Osteocyte (in vitro differentiated cells): ENCODE results near the gene EGFL8. TPM values are rescaled to one million over a fixed set of nuclear protein-coding genes. Genes with fewer than 3 reads are reported as not detected.

ENCODE experiments used
- DNase-seq: peaks from one replicate; pipeline ENCODE4 v3.0.0; 2021; ENCODE audit warnings: mixed read lengths; ENCODE audit not compliant: unreplicated experiment; ENCODE audit errors: extremely low spot score
- H3K27ac Mint-ChIP-seq: one replicate; pipeline ENCODE4 v1.8.0; 2021; ENCODE audit warnings: mild to moderate bottlenecking, mixed read lengths; ENCODE audit not compliant: unreplicated experiment
- H3K27me3 Mint-ChIP-seq: one replicate; pipeline ENCODE4 v1.8.0; 2021; ENCODE audit warnings: mixed read lengths; ENCODE audit not compliant: unreplicated experiment
- H3K36me3 Mint-ChIP-seq: one replicate; pipeline ENCODE4 v1.8.0; 2021; ENCODE audit warnings: mixed read lengths; ENCODE audit not compliant: unreplicated experiment
- H3K4me1 Mint-ChIP-seq: one replicate; pipeline ENCODE4 v1.8.0; 2021; ENCODE audit warnings: mixed read lengths; ENCODE audit not compliant: unreplicated experiment
- H3K4me3 Mint-ChIP-seq: one replicate; pipeline ENCODE4 v1.8.0; 2021; ENCODE audit warnings: mild to moderate bottlenecking, moderate library complexity, mixed read lengths; ENCODE audit not compliant: unreplicated experiment
- H3K9me3 Mint-ChIP-seq: one replicate; pipeline ENCODE4 v1.8.0; 2021; ENCODE audit warnings: mixed read lengths; ENCODE audit not compliant: unreplicated experiment
- microRNA-seq: library from miRNA; unstranded; fragments of <30 nt; microRNA quantifications from one replicate; pipeline ENCODE4 v1.1.0, GENCODE V29; 2020; ENCODE audit not compliant: unreplicated experiment
- total RNA-seq: library from RNA; stranded (reverse); gene quantifications from 2 replicates; pipeline ENCODE4 v1.2.1, GENCODE V29; 2021
- TF ChIP-seq, protein P1 (sequence below): fragments of 200-600 bp; sonication (generic); IDR thresholded peaks from 2 replicates; pipeline ENCODE4 v1.5.0; 2021; ENCODE audit warnings: antibody characterized with exemption, mild to moderate bottlenecking, moderate library complexity

Gene EGFL8
- total RNA-seq, 1 donor from 2014 or later = 22.8 TPM

DNA sequence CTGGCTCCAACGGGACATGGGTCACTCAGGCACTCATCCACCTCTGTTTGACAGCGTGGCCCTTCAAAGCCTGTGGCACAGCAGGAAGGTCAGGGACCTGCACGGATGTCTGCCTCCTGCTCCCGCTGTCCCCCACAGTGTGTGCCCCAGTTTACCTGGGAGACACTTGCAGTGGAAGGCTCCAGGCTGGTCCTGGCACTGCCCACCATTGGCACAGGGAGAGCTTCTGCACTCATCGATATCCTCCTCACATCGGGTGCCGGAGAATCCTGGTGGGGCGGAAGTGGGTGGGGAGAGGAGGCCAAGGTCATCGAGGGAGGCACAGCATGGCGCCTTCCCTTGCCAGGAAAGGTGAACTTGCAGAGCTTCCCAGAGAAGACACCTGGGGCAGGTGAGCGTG is 52.6 kb downstream of the EGFL8 start:
- no peaks in the 10 kb centered on the region for H3K9me3 Mint-ChIP-seq
- no peaks in the 10 kb centered on the region for H3K36me3 Mint-ChIP-seq
- no peak overlapping the region for H3K4me3 Mint-ChIP-seq
- H3K27me3 Mint-ChIP-seq = peaks cover 28% of the 10 kb centered on the region
- DNase-seq = no peak
- no peaks in the 10 kb centered on the region for H3K4me1 Mint-ChIP-seq
- TF ChIP-seq, protein P1, sequence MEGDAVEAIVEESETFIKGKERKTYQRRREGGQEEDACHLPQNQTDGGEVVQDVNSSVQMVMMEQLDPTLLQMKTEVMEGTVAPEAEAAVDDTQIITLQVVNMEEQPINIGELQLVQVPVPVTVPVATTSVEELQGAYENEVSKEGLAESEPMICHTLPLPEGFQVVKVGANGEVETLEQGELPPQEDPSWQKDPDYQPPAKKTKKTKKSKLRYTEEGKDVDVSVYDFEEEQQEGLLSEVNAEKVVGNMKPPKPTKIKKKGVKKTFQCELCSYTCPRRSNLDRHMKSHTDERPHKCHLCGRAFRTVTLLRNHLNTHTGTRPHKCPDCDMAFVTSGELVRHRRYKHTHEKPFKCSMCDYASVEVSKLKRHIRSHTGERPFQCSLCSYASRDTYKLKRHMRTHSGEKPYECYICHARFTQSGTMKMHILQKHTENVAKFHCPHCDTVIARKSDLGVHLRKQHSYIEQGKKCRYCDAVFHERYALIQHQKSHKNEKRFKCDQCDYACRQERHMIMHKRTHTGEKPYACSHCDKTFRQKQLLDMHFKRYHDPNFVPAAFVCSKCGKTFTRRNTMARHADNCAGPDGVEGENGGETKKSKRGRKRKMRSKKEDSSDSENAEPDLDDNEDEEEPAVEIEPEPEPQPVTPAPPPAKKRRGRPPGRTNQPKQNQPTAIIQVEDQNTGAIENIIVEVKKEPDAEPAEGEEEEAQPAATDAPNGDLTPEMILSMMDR = no peak
- no peak overlapping the region for H3K27ac Mint-ChIP-seq

Small RNAs within 50 kb of the gene (microRNA-seq; reads per million reads assigned to microRNA genes)
- 2.2 reads per million for gene MIR6721
- gene MIR6833 = not detected

Other genes with a start within 250 kb of the EGFL8 start
- gene C2, start 236.9 kb upstream of the EGFL8 start, total RNA-seq = 2.3 and 2.4 TPM in 2 replicates
- 4.2 and 6.9 TPM in 2 replicates for gene CFB, start 218.5 kb upstream of the EGFL8 start, total RNA-seq
- gene NELFE, start 205.6 kb upstream of the EGFL8 start, total RNA-seq = 59.3 and 66.8 TPM in 2 replicates
- gene SKIC2, start 205.4 kb upstream of the EGFL8 start, total RNA-seq = 69.3 and 84.3 TPM in 2 replicates
- 28.6 and 30.8 TPM in 2 replicates for gene DXO, start 192.5 kb upstream of the EGFL8 start, total RNA-seq
- gene C4A, start 182.5 kb upstream of the EGFL8 start, total RNA-seq = 13.5 and 15.2 TPM in 2 replicates
- gene C4B, start 149.8 kb upstream of the EGFL8 start, total RNA-seq = 10.5 and 11.8 TPM in 2 replicates
- 0.30 and 0.44 TPM in 2 replicates for gene CYP21A2, start 126.2 kb upstream of the EGFL8 start, total RNA-seq
- gene TNXB, start 55.3 kb upstream of the EGFL8 start, total RNA-seq = 13.1 and 13.9 TPM in 2 replicates
- 109 and 116 TPM in 2 replicates for gene ATF6B, start 36.3 kb upstream of the EGFL8 start, total RNA-seq
- gene FKBPL, start 34.3 kb upstream of the EGFL8 start, total RNA-seq = 5.3 and 7.5 TPM in 2 replicates
- gene PRRT1, start 12.7 kb upstream of the EGFL8 start, total RNA-seq = 1.2 and 2.1 TPM in 2 replicates
- 40.8 and 45.5 TPM in 2 replicates for gene PPT2, start 10.5 kb upstream of the EGFL8 start, total RNA-seq
- gene AGPAT1, start 11.5 kb downstream of the EGFL8 start, total RNA-seq = 81.1 and 82.6 TPM in 2 replicates
- gene RNF5, start 13.8 kb downstream of the EGFL8 start, total RNA-seq = 47.1 and 51.6 TPM in 2 replicates
- 3.8 and 4.1 TPM in 2 replicates for gene AGER, start 19.7 kb downstream of the EGFL8 start, total RNA-seq
- 71.4 and 77.1 TPM in 2 replicates for gene PBX2, start 25.6 kb downstream of the EGFL8 start, total RNA-seq
- gene GPSM3, start 28.0 kb downstream of the EGFL8 start, total RNA-seq = 7.5 TPM in 2 replicates
- gene NOTCH4, start 59.5 kb downstream of the EGFL8 start, total RNA-seq = 0.83 and 1.5 TPM in 2 replicates
- gene TSBP1, start 207.3 kb downstream of the EGFL8 start, total RNA-seq = not detected in 2 replicates
- gene BTNL2, start 242.6 kb downstream of the EGFL8 start, total RNA-seq = not detected in 2 replicates